Stomach (tissue), 9 donors: ENCODE measurements around the gene TMEM245. TPM values are rescaled to one million over a fixed set of nuclear protein-coding genes. Genes with fewer than 3 reads are reported as not detected.

Source experiments
- DNase-seq, 2 donors: peaks; one replicate each; pipeline versions ENCODE4 v3.0.0 to v3.0.0-alpha.2; 2013 to 2019
- H3K27ac ChIP-seq, 5 donors: fragments of 200-600 bp in 4 of 5; sonication (generic) in 4 of 5; one replicate each; pipeline ENCODE4 v1.5.1; 2013 to 2019; ENCODE audit warnings: mild to moderate bottlenecking in 1 of 5, moderate library complexity in 1 of 5
- H3K27me3 ChIP-seq, 3 donors: fragments of 200-600 bp; sonication (generic); one replicate each; pipeline ENCODE4 v1.5.1; 2017 to 2019; ENCODE audit warnings: mixed run types in 1 of 3
- H3K36me3 ChIP-seq, 4 donors: fragments of 200-600 bp; sonication (generic); 1 replicate in 3 of 4; 2 replicates in 1 of 4; pipeline ENCODE4 v1.5.1; 2016 to 2019
- H3K4me1 ChIP-seq, 4 donors: fragments of 200-600 bp; sonication (generic); one replicate each; pipeline ENCODE4 v1.5.1; 2016 to 2019
- H3K4me3 ChIP-seq, 4 donors: fragments of 200-600 bp; sonication (generic) in 3 of 4; one replicate each; pipeline ENCODE4 v1.5.1; 2016 to 2019; ENCODE audit warnings: mild to moderate bottlenecking in 1 of 4
- H3K9me3 ChIP-seq, 4 donors: fragments of 200-600 bp; sonication (generic); one replicate each; pipeline ENCODE4 v1.5.1; 2016 to 2019
- CTCF ChIP-seq, 7 experiments: fragments of 450-650 bp in 4 of 7; fragments of 200-600 bp in 3 of 7; sonication (generic) in 3 of 7; IDR thresholded peaks; one replicate each; pipeline ENCODE4 v1.5.1; 2016 to 2019; ENCODE audit warnings: antibody characterized with exemption in 7 of 7, control low read depth in 2 of 7, mild to moderate bottlenecking in 1 of 7
- EP300 ChIP-seq: sonication (generic); formaldehyde crosslinking; IDR thresholded peaks from one replicate; pipeline ENCODE4 v1.6.1; 2017; ENCODE audit warnings: antibody characterized with exemption
- POLR2A ChIP-seq, 4 donors: fragments of 450-650 bp; IDR thresholded peaks; one replicate each; pipeline ENCODE4 v1.6.1; 2016; ENCODE audit warnings: antibody characterized with exemption in 4 of 4, control low read depth in 2 of 4, mild to moderate bottlenecking in 1 of 4, moderate library complexity in 1 of 4
- POLR2AphosphoS5 ChIP-seq, 3 donors: sonication (generic); formaldehyde crosslinking; IDR thresholded peaks; one replicate each; pipeline ENCODE4 v1.6.1; 2016; ENCODE audit warnings: antibody characterized with exemption in 3 of 3
- WGBS, 5 donors: extraction: QIAGEN DNeasy Blood & Tissue Kit in 3 of 5; methylation state at CpG; one replicate each; pipeline versions ENCODE4 v1.1.5 to v1.1.7; 2013 to 2018; 5-methylcytosine and 5-hydroxymethylcytosine counted together
- intact Hi-C: fragments of 100-400 bp; cut with DNase I; formaldehyde crosslinking; loops from one replicate; pipeline ENCODE4 v1.15.1; 2023; ENCODE audit warnings: low total_unique reads
- polyA plus RNA-seq, 3 donors: library from polyadenylated mRNA; stranded (reverse); fragments of 200-250 nt; gene quantifications; one replicate each; pipeline ENCODE4 v1.2.3, GENCODE V29; 2013
- total RNA-seq, 5 donors: library from RNA; depleted of rRNA; stranded (reverse); fragments of >200 nt; gene quantifications; one replicate each; pipeline versions ENCODE4 v1.1.0 to v1.2.3, GENCODE V29; 2014 to 2016
- donor health status: healthy with polysubstance abuse.
- donor health status: Bipolar disorder and iron deficiency.
- donor health status: healthy.

Gene TMEM245
- total and polyA plus RNA-seq, 8 donors: 4.0 to 107 (median 35.5) TPM

GRCh38 chr9:109109967-109110328 is 9.8 kb downstream of the TMEM245 start:
- H3K4me1 ChIP-seq: peaks cover 61 to 87% (median 74%) of the 10 kb centered on the region in 4 donors
- no peaks in the 10 kb centered on the region for H3K9me3 ChIP-seq
- H3K27me3 ChIP-seq: no peaks in the 10 kb centered on the region
- DNase-seq: no peak
- TF ChIP-seq POLR2A (IDR thresholded peaks at IDR 0.05) (no peak), CTCF (IDR thresholded peaks at IDR 0.05) (no peak), EP300 (no peak), POLR2AphosphoS5 (IDR thresholded peaks at IDR 0.05) (no peak)
- no peak overlapping the region for H3K4me3 ChIP-seq
- intact Hi-C loops: no loop called here
- peak overlapping the region in 4 of 5 donors; percentile 69 to 93 (median 80) for H3K27ac ChIP-seq
- peaks cover 0 to 11% (median 10%) of the 10 kb centered on the region in 4 donors for H3K36me3 ChIP-seq

GRCh38 chr9:109108318-109108717 is 11.4 kb downstream of the TMEM245 start:
- H3K27ac ChIP-seq: peak overlapping the region in 4 of 5 donors; percentile 69 to 93 (median 80)
- H3K36me3 ChIP-seq: peaks cover 0 to 21% (median 16%) of the 10 kb centered on the region in 4 donors
- H3K9me3 ChIP-seq: no peaks in the 10 kb centered on the region
- peaks cover 44 to 71% (median 58%) of the 10 kb centered on the region in 4 donors for H3K4me1 ChIP-seq
- DNase-seq: no peak
- WGBS, 5 donors: 26 to 47% (median 35%) methylated on average over 4 of the region's 4 CpGs
- H3K4me3 ChIP-seq: no peak overlapping the region
- TF ChIP-seq POLR2A (IDR thresholded peaks at IDR 0.05) (no peak), POLR2AphosphoS5 (IDR thresholded peaks at IDR 0.05) (no peak), CTCF (IDR thresholded peaks at IDR 0.05) (no peak), EP300 (no peak)
- no peaks in the 10 kb centered on the region for H3K27me3 ChIP-seq
- intact Hi-C loops: no loop called here

GRCh38 chr9:109107402-109108240 is 12.1 kb downstream of the TMEM245 start:
- 16 to 29% (median 24%) methylated on average over 4 of the region's 4 CpGs for WGBS, 5 donors
- no peaks in the 10 kb centered on the region for H3K27me3 ChIP-seq
- H3K27ac ChIP-seq: peak overlapping the region in 4 of 5 donors; percentile 27 to 93 (median 80)
- TF ChIP-seq POLR2AphosphoS5 (IDR thresholded peaks at IDR 0.05): peak in 1 of 3 donors; percentile 48
- no peak for TF ChIP-seq CTCF (IDR thresholded peaks at IDR 0.05)
- no peak for TF ChIP-seq EP300
- TF ChIP-seq POLR2A (IDR thresholded peaks at IDR 0.05): no peak
- no peak overlapping the region for H3K4me3 ChIP-seq
- H3K4me1 ChIP-seq: peaks cover 39 to 71% (median 54%) of the 10 kb centered on the region in 4 donors
- intact Hi-C loops: no loop called here
- no peak for DNase-seq
- no peaks in the 10 kb centered on the region for H3K9me3 ChIP-seq
- H3K36me3 ChIP-seq: peaks cover 0 to 28% (median 19%) of the 10 kb centered on the region in 4 donors

- Histone ChIP-seq H3K4me3 (no peak overlapping the region), H3K36me3 (peaks cover 0 to 28% (median 22%) of the 10 kb centered on the region in 4 donors), H3K4me1 (peaks cover 45 to 71% (median 60%) of the 10 kb centered on the region in 4 donors), H3K27me3 (no peaks in the 10 kb centered on the region), H3K27ac (peak overlapping the region in 4 of 5 donors; percentile 47 to 83 (median 78)), H3K9me3 (no peaks in the 10 kb centered on the region)
- peak in 1 of 2 donors; percentile 64 for DNase-seq
- TF ChIP-seq POLR2AphosphoS5 (IDR thresholded peaks at IDR 0.05) (peak in 2 of 3 donors; percentile 44 to 65), CTCF (IDR thresholded peaks at IDR 0.05) (no peak)
- intact Hi-C loops: no loop called here
- 8 to 19% (median 17%) methylated on average over 3 of the region's 3 CpGs for WGBS, 5 donors
Observed at GRCh38 chr9:109101810-109102209, 17.9 kb downstream of the TMEM245 start.
